NCI-H2227 (cell line): ENCODE results near the gene CCL11.

Experiments
- DNase-seq: peaks from one replicate; lab custom pipeline; 2025; ENCODE audit not compliant: unreplicated experiment; lab: John Stamatoyannopoulos, UW

CCL11 gene

GRCh38 chr17:34285286-34285792, at the start of gene CCL11:
Gene CCL11 (plus strand): TSS chr17:34285742. CDS start chr17:34285809, 67 bp downstream.
- no peak for DNase-seq

- no peak for DNase-seq
Observed at GRCh38 chr17:34236281-34236892, 49.2 kb upstream of the CCL11 start.

GRCh38 chr17:34237458-34237857, 48.1 kb upstream of the CCL11 start:
- DNase-seq = no peak

GRCh38 chr17:34241062-34241461, 44.5 kb upstream of the CCL11 start:
- DNase-seq = no peak

- DNase-seq = no peak
Observed at GRCh38 chr17:34242587-34243363, 42.8 kb upstream of the CCL11 start.

- DNase-seq = no peak
Observed at GRCh38 chr17:34243364-34244320, 41.9 kb upstream of the CCL11 start.

- no peak for DNase-seq
Observed at GRCh38 chr17:34245351-34245905, 40.1 kb upstream of the CCL11 start.

GRCh38 chr17:34246446-34246845, 39.1 kb upstream of the CCL11 start:
- no peak for DNase-seq

- no peak for DNase-seq
Observed at GRCh38 chr17:34246881-34247280, 38.7 kb upstream of the CCL11 start.

- no peak for DNase-seq
Observed at GRCh38 chr17:34248511-34249024, 37.0 kb upstream of the CCL11 start.

GRCh38 chr17:34249061-34249460, 36.5 kb upstream of the CCL11 start:
- DNase-seq = no peak

- no peak for DNase-seq
Observed at GRCh38 chr17:34249478-34249877, 36.1 kb upstream of the CCL11 start.

- DNase-seq = no peak
Observed at GRCh38 chr17:34251186-34251585, 34.4 kb upstream of the CCL11 start.

GRCh38 chr17:34252095-34252443, 33.5 kb upstream of the CCL11 start:
- no peak for DNase-seq

GRCh38 chr17:34252444-34253138, 33.0 kb upstream of the CCL11 start:
- DNase-seq = no peak

- DNase-seq = no peak
Observed at GRCh38 chr17:34253139-34253525, 32.4 kb upstream of the CCL11 start.

- DNase-seq = no peak
Observed at GRCh38 chr17:34254146-34254545, 31.4 kb upstream of the CCL11 start.

GRCh38 chr17:34254651-34255380, 30.7 kb upstream of the CCL11 start, which contains the start of gene CCL2:
Gene CCL2 (plus strand): TSS chr17:34255285. CDS start chr17:34255350, 65 bp downstream.
- DNase-seq = peak; percentile 78

- DNase-seq = no peak
Observed at GRCh38 chr17:34255381-34255732, 30.2 kb upstream of the CCL11 start.

- no peak for DNase-seq
Observed at GRCh38 chr17:34255841-34256240, 29.7 kb upstream of the CCL11 start.
